PC-9 (cell line): Measurements from ENCODE around the gene TBC1D22A. TPM values are rescaled to one million over a fixed set of nuclear protein-coding genes. Genes with fewer than 3 reads are reported as not detected.

Experiments
- BruUV-seq: library from RNA; stranded (reverse); fragments of 400-500 nt; replicated peaks from 2 replicates; lab custom pipeline; 2021; lab: Mats Ljungman, UMichigan
- CTCF ChIA-PET: fragments of 300-600 bp; sonication (Branson Sonifier 250); formaldehyde crosslinking; loops from one replicate; lab custom pipeline; 2022; ENCODE audit warnings: antibody characterized with exemption; lab: Charles Lee
- POLR2A ChIA-PET: fragments of 300-600 bp; sonication (Branson Sonifier 250); formaldehyde crosslinking; loops from one replicate; lab custom pipeline; 2022; ENCODE audit warnings: antibody characterized with exemption; ENCODE audit not compliant: unreplicated experiment; lab: Charles Lee
- DNase-seq, 2 experiments: peaks; one replicate each; pipeline versions ENCODE4 v3.0.0 to v3.0.0-alpha.2; 2015 to 2022; ENCODE audit warnings: mixed read lengths in 1 of 2
- H2AFZ ChIP-seq: fragments of 200-600 bp; sonication (generic); 2 replicates; pipeline ENCODE4 v1.8.1; 2017; ENCODE audit warnings: antibody characterized with exemption
- H3F3A ChIP-seq: fragments of 200-600 bp; sonication (generic); 2 replicates; pipeline ENCODE4 v1.8.1; 2017; ENCODE audit warnings: antibody characterized with exemption, mild to moderate bottlenecking, low read depth; ENCODE audit not compliant: insufficient read depth
- H3K27ac ChIP-seq: fragments of 200-600 bp; sonication (generic); 2 replicates; pipeline ENCODE4 v1.6.1; 2016; ENCODE audit warnings: mixed run types
- H3K27me3 ChIP-seq: fragments of 200-600 bp; sonication (generic); 2 replicates; pipeline ENCODE4 v1.6.1; 2016; ENCODE audit warnings: low read depth, mixed run types; ENCODE audit not compliant: insufficient read depth
- H3K36me3 ChIP-seq: fragments of 200-600 bp; sonication (generic); 2 replicates; pipeline ENCODE4 v1.6.1; 2016; ENCODE audit warnings: low read depth, mixed run types
- H3K4me1 ChIP-seq: fragments of 200-600 bp; sonication (generic); replicated peaks from 2 replicates; pipeline ENCODE4 v1.6.1; 2016; ENCODE audit warnings: mixed run types; ENCODE audit not compliant: insufficient read depth
- H3K4me2 ChIP-seq: fragments of 200-600 bp; sonication (generic); 2 replicates; pipeline ENCODE4 v1.6.1; 2017; ENCODE audit warnings: mixed run types
- H3K4me3 ChIP-seq: fragments of 200-600 bp; sonication (generic); 2 replicates; pipeline ENCODE4 v1.6.1; 2016; ENCODE audit warnings: mixed run types
- H3K79me2 ChIP-seq: fragments of 200-600 bp; sonication (generic); 2 replicates; pipeline ENCODE4 v1.6.1; 2017; ENCODE audit warnings: low read depth, mixed run types
- H3K9me2 ChIP-seq: fragments of 200-600 bp; sonication (generic); 2 replicates; pipeline ENCODE4 v1.8.1; 2017; ENCODE audit warnings: mild to moderate bottlenecking; ENCODE audit not compliant: insufficient read depth
- H3K9me3 ChIP-seq: fragments of 200-600 bp; sonication (generic); 2 replicates; pipeline ENCODE4 v1.8.1; 2016; ENCODE audit warnings: low read depth; ENCODE audit not compliant: insufficient read depth
- H4K20me1 ChIP-seq: fragments of 200-600 bp; sonication (generic); 2 replicates; pipeline ENCODE4 v1.8.1; 2017; ENCODE audit not compliant: insufficient read depth
- CTCF ChIP-seq: fragments of 200-600 bp; sonication (generic); conservative IDR thresholded peaks from 2 replicates; pipeline ENCODE4 v1.6.1; 2017; ENCODE audit warnings: mixed run types, antibody characterized with exemption, mild to moderate bottlenecking, moderate library complexity
- EZH2 ChIP-seq: fragments of 200-600 bp; sonication (generic); IDR thresholded peaks from 2 replicates; pipeline ENCODE4 v1.8.0; 2017; ENCODE audit warnings: antibody characterized with exemption, low read depth
- intact Hi-C: fragments of 100-400 bp; cut with micrococcal nuclease; formaldehyde crosslinking; loops from one replicate; pipeline ENCODE4 v1.10.0; 2022; ENCODE audit not compliant: unreplicated experiment
- total RNA-seq: library from RNA; stranded (reverse); gene quantifications from 2 replicates; pipeline ENCODE4 v1.2.3, GENCODE V29; 2021

Gene TBC1D22A
- total RNA-seq, 1 experiment from 2014 or later = 40.3 TPM

GRCh38 chr22:47005506-47006408 is 243.3 kb downstream of the TBC1D22A start:
- BruUV-seq = no TSS peak
- CTCF ChIA-PET = no interaction called here
- Histone ChIP-seq H3K4me1 (no peaks in the 10 kb centered on the region), H3F3A (peaks cover 4% of the 10 kb centered on the region), H3K36me3 (no peaks in the 10 kb centered on the region), H3K27me3 (no peaks in the 10 kb centered on the region), H3K27ac (no peak overlapping the region), H3K4me3 (no peak overlapping the region), H2AFZ (no peak overlapping the region), H3K9me2 (no peaks in the 10 kb centered on the region), H3K79me2 (no peaks in the 10 kb centered on the region), H4K20me1 (peaks cover 8% of the 10 kb centered on the region), H3K4me2 (no peak overlapping the region), H3K9me3 (no peaks in the 10 kb centered on the region)
- POLR2A ChIA-PET = no interaction called here
- DNase-seq = no peak
- intact Hi-C loops = no loop called here
- TF ChIP-seq CTCF (no peak), EZH2 (no peak)

GRCh38 chr22:47006433-47006832 is 244.0 kb downstream of the TBC1D22A start:
- intact Hi-C loops = no loop called here

GRCh38 chr22:47006869-47007268 is 244.4 kb downstream of the TBC1D22A start:
- no peak overlapping the region for H3K27ac ChIP-seq
- H3K4me2 ChIP-seq = no peak overlapping the region
- H3K79me2 ChIP-seq = no peaks in the 10 kb centered on the region
- no peak overlapping the region for H2AFZ ChIP-seq
- H3K9me3 ChIP-seq = no peaks in the 10 kb centered on the region
- H3K36me3 ChIP-seq = no peaks in the 10 kb centered on the region
- H3K4me1 ChIP-seq = no peaks in the 10 kb centered on the region
- no peak overlapping the region for H3K4me3 ChIP-seq
- H3K9me2 ChIP-seq = no peaks in the 10 kb centered on the region
- peaks cover 12% of the 10 kb centered on the region for H4K20me1 ChIP-seq
- ChIA-PET POLR2A (no interaction called here), CTCF (no interaction called here)
- intact Hi-C loops = no loop called here
- no peak for DNase-seq
- no peaks in the 10 kb centered on the region for H3K27me3 ChIP-seq
- TF ChIP-seq CTCF = no peak
- peaks cover 3% of the 10 kb centered on the region for H3F3A ChIP-seq
- BruUV-seq = no TSS peak

More at GRCh38 chr22:47006433-47006832, 244.0 kb downstream of the TBC1D22A start:
- Histone ChIP-seq H3K27ac (no peak overlapping the region), H3K4me1 (no peaks in the 10 kb centered on the region), H4K20me1 (peaks cover 10% of the 10 kb centered on the region), H3K4me2 (no peak overlapping the region), H3K36me3 (no peaks in the 10 kb centered on the region), H3K9me2 (no peaks in the 10 kb centered on the region), H2AFZ (no peak overlapping the region), H3K4me3 (no peak overlapping the region), H3K79me2 (no peaks in the 10 kb centered on the region), H3F3A (peaks cover 3% of the 10 kb centered on the region), H3K9me3 (no peaks in the 10 kb centered on the region), H3K27me3 (no peaks in the 10 kb centered on the region)
- TF ChIP-seq EZH2 (no peak), CTCF (no peak)
- BruUV-seq = no TSS peak
- ChIA-PET POLR2A (no interaction called here), CTCF (no interaction called here)
- DNase-seq = no peak
